NCI-H1105 (cell line): ENCODE results near the gene MRPL40.

ENCODE experiments used
- DNase-seq: peaks from one replicate; lab custom pipeline; 2025; lab: John Stamatoyannopoulos, UW

MRPL40 gene

DNA sequence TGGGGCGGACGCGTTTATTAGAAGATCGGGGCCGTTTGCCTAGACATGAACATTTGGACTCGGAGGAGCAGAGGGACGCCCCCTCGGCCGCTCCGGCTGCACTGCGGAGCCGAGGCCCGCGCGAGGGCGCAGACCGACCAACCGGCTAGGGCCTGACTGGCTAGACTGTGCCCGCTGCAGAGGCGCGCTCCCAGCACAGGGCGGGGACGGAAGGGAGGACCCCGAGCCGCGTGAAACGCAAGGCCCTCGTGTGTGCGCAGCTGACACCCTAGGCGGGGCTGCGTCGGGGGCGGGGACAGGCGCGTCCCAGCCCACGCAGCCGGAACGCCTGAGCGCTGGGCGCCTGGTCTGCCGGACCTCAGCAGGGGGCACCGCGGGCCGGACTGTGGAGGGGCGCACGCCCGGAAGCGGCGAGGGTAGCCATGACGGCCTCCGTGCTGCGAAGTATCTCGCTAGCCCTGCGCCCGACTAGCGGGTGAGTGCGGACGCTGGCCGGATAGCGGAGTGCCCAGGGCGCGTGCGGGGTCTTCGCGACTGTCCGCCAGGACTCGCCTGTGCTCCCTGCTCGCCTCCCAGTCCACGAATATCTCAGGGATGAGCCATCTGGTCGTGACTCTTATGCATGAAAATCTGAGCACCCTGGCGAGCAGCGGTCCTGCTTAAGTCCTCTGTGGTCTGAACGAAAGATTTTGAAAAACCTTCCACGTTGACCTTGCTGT is at the start of gene MRPL40:
Gene MRPL40, plus strand, starts transcription at position 413 of the 719 bp plus-strand sequence. Its CDS starts 10 bp downstream, at position 423.
- peak; percentile 90 for DNase-seq

DNA sequence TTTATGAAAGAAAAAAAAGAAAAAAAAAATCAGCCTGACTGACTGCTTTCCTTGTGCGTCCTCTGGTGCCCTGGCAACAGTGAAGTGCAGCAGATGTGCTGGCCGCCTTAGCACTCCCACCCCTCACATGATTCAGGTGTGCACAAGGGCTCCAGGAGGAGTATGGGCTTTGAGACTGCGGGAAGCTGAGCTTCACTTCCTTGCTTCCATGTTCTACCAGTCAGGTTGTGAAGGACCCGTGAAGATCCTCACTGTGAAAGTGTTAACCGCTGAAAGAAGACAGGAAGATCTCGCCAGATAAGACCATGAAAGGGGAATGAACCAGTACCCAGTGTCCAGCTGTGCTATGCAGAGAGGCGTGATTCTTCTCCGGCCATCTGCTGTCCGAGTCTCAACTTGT is 49.1 kb upstream of the MRPL40 start:
- no peak for DNase-seq

DNA sequence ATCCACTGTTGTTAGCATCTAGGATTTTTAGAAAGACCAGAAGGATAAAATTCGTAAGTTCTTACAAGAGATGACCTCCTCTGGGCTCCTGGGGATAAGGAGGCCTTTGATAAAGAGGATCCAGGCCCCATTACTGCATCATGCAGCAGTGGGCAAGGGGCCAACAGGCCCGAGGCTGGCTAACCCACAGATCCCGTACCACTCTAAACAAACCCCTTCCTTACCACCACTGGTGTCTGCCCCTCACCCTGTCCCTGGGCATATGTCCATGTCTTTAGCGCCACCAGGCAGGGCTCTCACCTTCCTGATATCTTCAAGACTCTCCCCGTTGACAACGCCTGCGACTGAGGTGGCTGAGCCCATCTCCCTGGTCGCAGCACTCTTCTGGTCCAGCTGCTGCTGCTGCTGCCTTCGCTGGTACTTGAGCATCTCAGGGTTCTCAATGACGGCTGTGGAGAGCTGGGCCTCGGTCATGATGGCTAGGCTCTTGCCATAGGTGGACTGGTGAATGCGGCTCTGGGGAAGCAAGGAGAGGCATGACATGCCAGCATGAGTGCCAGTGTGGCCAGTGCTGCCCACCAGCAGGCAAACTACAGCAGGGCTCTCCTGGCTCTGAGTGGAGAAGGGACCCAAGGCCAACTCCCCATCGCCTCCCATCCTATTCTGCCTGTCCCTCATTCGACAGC is 47.0 kb upstream of the MRPL40 start:
- no peak for DNase-seq

DNA sequence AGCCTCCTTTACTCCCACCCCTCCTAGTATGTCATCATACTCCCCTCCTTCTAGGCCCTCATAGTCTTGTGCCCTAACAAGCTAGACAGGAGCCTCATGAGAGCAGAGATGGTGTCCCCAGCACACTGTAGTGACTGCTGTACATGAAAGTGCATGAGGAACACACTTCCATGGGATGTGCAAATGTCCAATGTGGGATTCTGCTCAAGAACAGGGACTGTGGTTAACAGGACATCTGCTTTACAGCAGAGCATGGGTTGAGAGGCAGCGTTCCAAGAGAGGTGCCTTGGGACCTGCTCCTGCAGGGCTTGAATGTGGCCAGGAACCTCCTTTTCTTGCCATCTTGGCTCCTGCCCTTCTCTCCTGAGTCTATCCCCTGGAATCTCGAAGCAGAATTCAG is 46.1 kb upstream of the MRPL40 start:
- no peak for DNase-seq

DNA sequence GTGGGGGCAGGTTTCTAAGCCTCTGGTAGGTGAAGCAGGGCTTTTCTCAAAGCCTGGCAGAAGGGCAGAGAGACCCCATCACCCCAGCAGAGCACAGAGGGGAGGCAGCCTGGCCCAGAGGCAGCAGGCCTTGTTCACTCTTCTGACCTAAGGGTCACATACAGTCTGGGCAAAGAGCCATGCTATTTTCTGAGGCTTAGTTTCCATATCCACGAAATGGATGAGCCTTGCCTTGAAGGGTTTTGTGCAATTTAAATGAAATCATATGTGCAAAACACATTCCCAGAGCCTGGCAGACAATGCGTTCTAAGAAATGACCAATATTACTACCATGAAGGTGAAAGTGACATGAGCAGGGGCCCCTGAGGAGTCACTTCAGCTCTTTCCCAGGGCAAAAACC is 45.3 kb upstream of the MRPL40 start:
- no peak for DNase-seq

DNA sequence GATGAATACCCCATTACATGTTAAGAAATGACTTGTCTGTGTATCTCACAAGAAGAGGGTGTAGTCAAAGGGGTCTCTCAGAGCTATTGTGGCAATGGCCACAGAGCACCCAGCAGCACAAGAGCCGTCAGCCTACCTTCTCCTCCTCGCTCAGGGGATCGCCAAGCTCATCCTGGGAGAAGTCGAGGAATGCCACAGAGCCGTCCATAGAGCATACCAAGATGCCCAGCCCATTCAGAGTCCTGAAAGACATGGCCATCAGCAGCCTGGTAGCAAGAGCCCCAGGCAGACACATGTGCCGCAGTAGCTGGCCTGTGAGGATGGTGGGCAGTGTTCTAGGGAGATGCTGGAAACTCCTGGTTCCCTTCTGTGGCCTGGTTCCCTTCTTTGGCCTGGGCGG is 44.8 kb upstream of the MRPL40 start:
- no peak for DNase-seq

DNA sequence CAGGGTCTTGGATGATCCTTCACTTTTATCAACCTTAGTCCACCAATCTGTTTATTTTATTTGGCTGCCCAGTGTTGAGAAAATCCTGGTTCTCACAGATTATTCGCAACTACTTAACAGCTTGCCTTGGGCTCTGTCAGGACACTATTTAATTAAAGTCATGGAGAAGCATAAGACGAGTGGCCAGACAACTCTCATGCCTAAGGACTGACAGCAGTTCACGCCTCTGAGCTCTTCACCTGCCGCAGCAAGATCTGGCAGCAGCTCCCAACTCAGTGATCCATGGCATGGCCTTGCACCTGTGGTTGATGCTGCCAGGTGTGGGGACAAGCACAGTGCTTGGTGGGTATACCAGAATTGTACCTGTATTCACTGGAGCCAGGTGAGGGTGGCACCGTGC is 38.6 kb upstream of the MRPL40 start:
- DNase-seq, result no peak

DNA sequence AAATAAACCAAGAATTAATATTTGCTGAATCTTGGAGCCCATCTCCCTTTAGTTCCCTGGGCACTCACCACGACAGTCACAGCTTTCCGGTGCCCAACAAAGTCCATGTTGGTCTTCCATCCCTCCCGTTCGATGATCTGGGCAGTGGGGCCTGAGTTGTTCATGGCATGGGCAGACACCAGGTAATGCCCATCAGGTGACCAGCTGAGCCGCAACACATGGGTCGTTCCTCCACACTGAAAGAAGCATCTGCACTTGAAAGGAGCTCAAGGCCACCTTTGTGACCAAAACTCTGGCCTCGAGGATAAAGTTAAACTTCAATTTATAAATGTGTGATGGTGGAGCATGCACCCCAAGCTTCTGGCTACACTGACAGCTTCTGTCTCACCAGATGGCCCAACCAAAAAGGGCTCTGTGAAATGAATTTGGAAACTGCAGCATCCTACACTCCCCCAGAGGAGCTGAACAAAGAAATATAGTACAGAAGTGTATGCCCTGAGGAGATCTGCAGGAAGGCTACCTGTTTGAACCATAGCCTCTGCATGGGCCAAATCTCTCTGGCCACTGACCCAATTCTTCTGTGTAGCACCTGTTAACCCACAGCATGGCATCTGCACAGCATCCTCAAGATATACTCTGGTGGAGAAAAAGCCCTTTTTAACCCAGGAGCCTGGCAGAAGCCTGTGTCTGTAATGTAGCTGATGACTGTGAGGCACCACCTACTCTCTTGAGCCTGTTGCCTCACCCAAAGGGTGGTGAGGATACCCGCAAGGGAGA is 37.9 kb upstream of the MRPL40 start:
- no peak for DNase-seq

DNA sequence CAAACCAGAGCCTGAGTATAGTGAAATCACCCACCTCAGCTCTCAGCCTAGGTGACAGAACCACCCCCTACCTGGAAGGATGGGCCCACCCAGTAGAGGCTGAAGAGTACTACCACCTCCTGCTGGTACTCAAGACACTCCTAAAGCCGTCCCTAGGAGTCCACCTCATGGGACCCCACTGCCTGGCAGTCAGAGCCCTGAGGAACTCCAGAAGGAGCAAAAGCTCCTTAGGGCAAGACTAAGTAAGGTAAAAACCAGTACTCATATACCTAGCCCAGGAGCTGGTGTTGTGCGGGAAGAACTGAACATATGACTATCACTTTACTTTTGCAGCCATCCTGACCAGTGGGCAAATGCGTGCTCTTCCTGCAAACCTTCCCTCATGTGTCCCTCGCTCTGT is 37.1 kb upstream of the MRPL40 start:
- no peak for DNase-seq

DNA sequence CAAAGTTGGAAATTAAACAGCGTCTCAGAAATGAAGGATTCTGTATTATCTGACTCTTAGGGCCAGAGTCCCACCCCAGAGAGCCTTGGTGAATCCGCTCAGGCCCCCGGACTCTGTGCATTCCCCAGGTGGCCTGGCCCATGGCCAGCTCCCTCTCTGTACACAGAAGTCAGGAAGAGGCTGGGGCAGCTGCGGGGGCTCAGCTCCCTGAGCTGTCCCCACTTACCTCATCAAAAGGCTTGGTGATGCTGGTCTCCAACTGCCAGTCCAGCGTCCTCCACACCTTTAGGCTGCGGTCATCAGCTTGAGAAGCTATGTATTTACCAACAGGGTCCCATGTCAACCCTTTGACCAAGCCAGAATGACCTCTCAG is 35.8 kb upstream of the MRPL40 start:
- no peak for DNase-seq

DNA sequence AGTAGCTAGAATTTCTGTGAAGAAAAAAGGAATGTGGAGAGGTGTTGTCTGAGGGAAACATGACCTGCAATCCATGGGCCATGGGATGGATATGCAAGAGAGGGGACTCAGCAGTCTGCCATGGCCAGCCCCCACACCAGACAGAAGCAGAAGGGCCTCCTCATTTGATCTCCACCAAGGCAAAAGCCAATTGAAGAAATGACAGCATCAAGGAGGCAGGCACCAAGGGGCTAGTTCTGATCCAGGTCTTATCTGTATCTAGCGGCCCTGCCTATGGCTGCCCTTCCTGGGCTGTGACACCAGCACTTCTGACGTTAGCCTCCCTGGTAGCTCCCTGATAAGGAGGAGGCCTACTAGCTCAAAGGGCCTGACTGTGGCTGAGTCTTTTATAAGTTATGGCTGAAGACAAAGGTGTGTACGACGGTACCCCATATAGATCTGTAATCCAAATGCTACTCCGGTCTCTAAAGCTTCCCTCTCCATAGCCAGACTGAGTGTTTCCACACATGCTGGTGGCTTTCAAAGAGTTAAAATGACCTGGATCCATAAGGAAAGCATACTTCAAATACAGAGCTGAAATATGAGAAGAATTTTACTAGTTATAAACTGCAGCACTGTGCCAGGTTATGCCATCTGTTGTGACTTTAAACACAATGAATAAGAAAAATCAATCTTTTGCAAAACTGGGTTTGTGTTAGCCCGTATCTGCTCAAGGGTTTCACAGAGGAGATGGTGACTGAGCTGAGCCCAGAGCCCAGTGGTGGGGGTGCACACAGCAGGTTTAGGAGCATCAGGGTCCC is 35.2 kb upstream of the MRPL40 start:
- DNase-seq, result no peak

DNA sequence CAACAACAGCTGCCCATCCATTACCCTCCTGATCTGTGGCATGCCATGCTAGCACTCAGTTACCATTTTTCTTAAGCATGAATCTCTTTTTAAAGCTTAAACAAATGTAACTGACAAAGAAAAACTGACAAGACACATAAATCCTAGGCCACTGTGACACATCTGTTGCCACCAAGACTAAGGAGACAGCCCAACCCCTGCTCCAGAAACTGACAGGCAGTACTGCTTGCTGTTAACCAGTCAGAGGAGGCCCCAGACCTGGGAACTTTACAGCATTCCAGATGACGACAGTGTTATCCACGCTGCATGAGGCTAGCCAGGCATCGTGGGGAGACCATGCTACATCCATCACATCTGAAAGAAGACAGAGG is 34.6 kb upstream of the MRPL40 start:
- DNase-seq, result no peak

DNA sequence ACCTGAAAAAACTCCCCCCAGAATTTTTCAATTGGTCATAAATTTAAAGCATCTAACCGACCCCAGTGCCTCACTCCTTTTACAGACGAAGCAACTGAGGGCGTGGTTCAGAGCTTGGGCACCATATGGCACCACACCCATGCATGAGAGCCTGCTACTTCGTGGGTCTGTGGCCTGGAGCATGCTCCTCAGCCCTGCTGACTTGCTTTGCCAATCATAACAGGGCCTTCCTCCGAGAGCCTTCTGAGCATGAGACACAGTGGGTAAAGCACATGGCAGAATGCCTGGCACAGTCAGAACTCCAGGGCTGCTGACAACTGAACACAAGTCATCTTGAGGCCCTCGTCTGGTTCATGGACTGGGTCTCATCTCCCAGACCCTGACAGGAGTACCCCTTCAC is 34.1 kb upstream of the MRPL40 start:
- DNase-seq, result no peak

DNA sequence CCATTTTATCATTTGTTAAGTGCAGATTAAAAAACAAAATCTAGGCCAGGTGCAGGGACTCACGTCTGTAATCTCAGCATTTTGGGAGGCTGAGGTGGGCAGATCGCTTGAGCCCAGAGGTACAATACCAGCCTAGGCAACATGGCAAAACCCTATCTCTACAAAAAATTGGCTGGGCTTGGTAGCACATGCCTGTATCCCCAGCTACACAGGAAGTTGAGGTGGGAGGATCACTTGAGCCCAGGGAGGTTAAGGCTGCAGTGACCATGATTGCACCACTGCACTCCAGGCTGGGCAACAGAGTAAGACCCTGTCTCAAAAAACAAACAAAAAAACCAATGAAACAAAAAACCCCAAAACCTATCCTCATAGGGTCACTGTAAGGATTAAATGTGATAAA is 33.7 kb upstream of the MRPL40 start:
- DNase-seq, result no peak

DNA sequence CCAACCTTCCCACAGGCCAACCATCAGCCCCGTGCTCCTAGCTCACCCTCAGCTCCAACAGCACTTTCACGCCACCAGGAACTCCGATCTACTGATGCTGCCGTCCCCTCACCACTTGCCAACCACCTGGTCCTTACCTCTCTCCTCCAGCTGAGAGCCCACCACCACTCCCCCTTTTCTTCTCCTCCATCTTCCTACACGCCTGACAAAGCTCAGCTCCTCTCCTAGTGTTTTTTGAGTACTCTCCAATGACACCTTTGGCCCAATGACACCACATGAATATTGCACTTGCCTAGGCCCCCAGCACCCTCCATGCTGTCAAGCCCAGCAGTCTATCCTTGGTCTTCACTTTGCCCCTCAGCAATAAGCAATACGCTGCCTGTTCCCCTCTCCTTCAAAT is 31.5 kb upstream of the MRPL40 start:
- DNase-seq, result no peak

DNA sequence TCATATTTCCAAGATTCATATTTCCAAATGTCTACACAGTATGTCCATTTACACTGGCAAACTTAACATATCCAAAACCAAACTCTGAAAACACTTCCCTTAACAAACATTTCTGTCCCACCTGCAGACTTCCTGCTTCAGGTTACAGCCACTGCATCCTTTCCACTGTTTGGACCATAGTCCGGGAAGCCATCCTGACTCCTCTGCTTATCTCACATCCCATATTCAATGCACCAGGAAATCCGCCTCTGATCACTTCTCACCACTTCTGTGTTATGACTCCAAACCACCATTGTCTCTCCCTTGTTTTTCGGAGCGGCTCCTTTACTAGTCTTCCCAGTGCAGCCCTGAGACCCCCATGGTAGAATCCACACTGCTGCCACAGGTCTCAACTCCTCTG is 30.9 kb upstream of the MRPL40 start:
- no peak for DNase-seq

DNA sequence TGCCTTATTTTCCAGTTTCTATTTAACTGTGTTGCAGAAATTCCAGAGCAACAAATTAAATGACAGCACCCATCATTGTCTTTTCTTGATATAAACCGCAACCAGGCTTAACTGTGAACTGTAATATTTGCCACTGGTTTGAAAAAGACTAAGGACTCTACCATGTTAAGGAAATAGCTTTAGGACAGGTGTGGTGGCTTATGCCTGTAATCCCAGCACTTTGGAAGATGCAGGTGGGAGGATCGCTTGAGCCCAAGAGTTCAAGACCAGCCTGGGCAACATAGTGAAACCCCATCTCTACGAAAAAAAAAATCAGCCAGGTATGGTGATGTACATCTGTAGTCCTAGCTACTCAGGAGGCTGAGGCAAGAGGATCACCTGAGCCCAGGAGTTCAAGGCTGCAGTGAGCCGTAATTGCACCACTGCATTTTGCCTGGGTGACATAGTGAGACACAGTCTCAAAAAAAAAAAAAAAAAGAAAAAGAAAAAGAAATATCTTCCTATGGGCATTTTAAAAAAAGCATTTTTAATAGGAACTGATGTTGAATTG is 29.6 kb upstream of the MRPL40 start:
- no peak for DNase-seq

DNA sequence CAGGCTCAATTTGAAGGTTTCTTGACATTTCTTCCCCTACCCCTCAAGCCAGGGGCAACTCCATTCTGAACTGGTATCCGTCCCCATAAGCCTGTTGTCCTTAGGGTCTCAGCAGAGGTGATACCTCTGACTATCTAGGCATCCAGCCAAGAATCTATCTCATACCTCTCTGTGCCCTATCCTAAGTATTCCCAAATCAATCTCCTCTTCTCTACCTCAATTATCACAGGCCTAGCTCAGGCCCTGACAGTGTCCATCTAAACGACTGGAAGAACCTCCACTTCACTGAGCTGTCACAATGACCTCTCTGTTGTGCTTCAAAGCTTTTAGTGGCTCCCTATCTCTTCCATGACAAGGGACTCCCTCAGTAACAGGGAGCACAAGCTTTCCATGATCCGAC is 27.7 kb upstream of the MRPL40 start:
- no peak for DNase-seq

DNA sequence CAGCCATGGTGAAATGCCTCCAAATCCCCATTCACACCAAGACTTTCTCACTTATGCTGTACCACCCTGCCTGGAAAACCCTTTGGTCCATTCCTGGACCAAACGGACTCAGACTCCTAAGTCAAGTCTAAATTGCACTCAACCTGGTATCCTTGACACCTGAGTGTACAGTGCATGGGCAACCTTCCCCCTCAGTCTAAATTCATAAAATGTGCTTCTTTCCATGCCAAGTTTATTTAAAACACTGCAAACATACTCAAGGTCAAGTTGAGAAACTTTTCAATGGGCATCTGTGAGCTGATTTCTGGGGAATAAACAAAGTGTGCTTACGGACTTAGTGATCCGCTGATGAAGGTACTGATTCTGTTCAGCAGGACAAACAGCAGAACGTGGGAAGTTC is 27.2 kb upstream of the MRPL40 start:
- DNase-seq, result no peak

DNA sequence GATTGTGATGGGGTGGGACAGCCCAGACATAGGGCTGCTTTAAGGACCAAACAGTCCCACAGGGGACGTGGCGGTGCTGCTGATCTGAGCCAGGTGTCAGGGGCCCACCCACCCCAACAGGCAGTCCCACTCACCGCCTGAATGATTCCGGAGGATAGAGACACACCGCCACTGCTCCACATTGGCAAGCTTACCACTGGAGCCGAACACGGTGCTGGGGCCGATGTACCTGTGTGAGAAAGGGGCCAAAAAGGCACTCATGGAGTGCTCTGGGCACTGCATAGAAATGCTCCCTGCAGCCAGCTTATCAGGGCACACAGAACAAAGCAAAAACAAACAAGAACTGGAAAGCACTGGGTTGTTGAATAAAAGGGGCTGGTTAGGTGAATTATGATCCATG is 26.7 kb upstream of the MRPL40 start:
- DNase-seq, result no peak

DNA sequence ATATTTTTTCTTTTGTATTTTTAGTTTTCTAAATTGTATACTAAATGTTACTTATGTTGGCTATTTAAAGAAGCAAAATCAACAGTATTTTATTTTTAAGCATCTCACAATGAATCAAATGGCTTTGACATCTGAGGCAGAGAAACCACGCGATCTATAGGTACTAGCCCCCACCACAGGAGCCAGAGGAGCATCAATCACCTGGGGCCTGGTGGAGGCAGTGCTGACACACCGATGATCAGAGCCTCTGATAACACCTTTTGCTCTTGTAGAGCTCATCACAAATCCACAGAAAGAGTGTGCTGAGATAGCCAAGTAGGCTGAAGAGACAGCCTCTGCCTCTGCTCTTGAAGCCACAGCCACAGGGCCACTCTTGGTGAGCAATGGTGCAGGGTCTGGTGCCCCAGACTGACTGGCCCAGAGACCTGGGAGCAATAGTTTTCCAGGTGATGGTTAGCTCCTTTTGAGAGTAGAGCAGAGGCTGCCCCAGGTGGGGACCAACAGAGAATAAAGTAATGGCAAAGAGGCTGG is 26.0 kb upstream of the MRPL40 start:
- no peak for DNase-seq

DNA sequence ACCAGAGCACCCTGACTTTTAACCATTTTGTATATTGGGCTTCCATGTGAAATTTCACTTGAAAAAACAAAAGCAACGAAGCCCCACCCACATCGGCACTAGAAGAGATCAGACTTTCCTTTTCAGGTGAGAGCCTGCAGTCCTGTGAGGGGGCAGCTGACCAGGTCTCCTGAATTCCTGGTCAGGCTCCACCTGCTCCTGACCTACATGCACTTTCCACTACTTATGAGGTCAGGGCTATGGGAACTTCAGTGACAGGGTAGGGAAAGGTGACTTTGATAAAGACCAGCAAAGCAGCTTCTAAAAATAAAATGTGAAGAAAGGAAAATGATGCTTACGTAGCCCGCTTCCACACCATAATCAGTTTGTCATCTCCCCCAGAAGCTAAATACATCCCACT is 25.5 kb upstream of the MRPL40 start:
- no peak for DNase-seq
